ENCODE measurements around the gene NPR1. TPM values are rescaled to one million over a fixed set of nuclear protein-coding genes. Genes with fewer than 3 reads are reported as not detected.

Gene NPR1
- total RNA-seq, 1 experiment from 2014 or later, result 1.1 TPM

GRCh38 chr1:153649137-153649862 is 29.2 kb upstream of the NPR1 start:
- Histone ChIP-seq H3K4me1 (ENCODE audit: insufficient read depth, low read length, poor library complexity, severe bottlenecking) (no peaks in the 10 kb centered on the region), H3K27me3 (replicated peaks; ENCODE audit: insufficient read depth, low read depth, low read length, poor library complexity) (no peaks in the 10 kb centered on the region), H3K4me3 (ENCODE audit: low read depth, low read length, poor library complexity, severe bottlenecking) (no peak overlapping the region), H3K36me3 (ENCODE audit: insufficient read depth, low read length, poor library complexity, severe bottlenecking) (peaks cover 32% of the 10 kb centered on the region), H3K27ac (ENCODE audit: low read depth, low read length, poor library complexity, severe bottlenecking) (no peak overlapping the region), H3K9me3 (ENCODE audit: low read depth, low read length, poor library complexity, severe bottlenecking) (no peaks in the 10 kb centered on the region)
- POLR2A ChIA-PET (ENCODE audit: low non-redundant PET), result no interaction called here
- intact Hi-C loops (cut with micrococcal nuclease; ENCODE audit: unreplicated experiment), result no loop called here
- BruUV-seq (replicated peaks), result no TSS peak
- CTCF ChIA-PET, result no interaction called here
- no peak for TF ChIP-seq CTCF (conservative IDR thresholded peaks at IDR 0.05; ENCODE audit: low read depth, low read length)
- TF ChIP-seq EZH2 (IDR thresholded peaks at IDR 0.05; ENCODE audit: borderline replicate concordance, low read depth, low read length, poor library complexity, severe bottlenecking), result no peak
- no peak for DNase-seq (ENCODE audit: low spot score)

GRCh38 chr1:153649863-153650235 is 28.6 kb upstream of the NPR1 start:
- Histone ChIP-seq H3K9me3 (ENCODE audit: low read depth, low read length, poor library complexity, severe bottlenecking) (no peaks in the 10 kb centered on the region), H3K27me3 (replicated peaks; ENCODE audit: insufficient read depth, low read depth, low read length, poor library complexity) (no peaks in the 10 kb centered on the region), H3K4me1 (ENCODE audit: insufficient read depth, low read length, poor library complexity, severe bottlenecking) (no peaks in the 10 kb centered on the region), H3K4me3 (ENCODE audit: low read depth, low read length, poor library complexity, severe bottlenecking) (no peak overlapping the region), H3K27ac (ENCODE audit: low read depth, low read length, poor library complexity, severe bottlenecking) (no peak overlapping the region), H3K36me3 (ENCODE audit: insufficient read depth, low read length, poor library complexity, severe bottlenecking) (peaks cover 27% of the 10 kb centered on the region)
- BruUV-seq (replicated peaks), result no TSS peak
- POLR2A ChIA-PET (ENCODE audit: low non-redundant PET), result no interaction called here
- TF ChIP-seq CTCF (conservative IDR thresholded peaks at IDR 0.05; ENCODE audit: low read depth, low read length), result no peak
- TF ChIP-seq EZH2 (IDR thresholded peaks at IDR 0.05; ENCODE audit: borderline replicate concordance, low read depth, low read length, poor library complexity, severe bottlenecking), result no peak
- CTCF ChIA-PET, result no interaction called here
- intact Hi-C loops (cut with micrococcal nuclease; ENCODE audit: unreplicated experiment), result no loop called here
- DNase-seq (ENCODE audit: low spot score), result no peak

- CTCF ChIA-PET, result no interaction called here
- intact Hi-C loops (cut with micrococcal nuclease; ENCODE audit: unreplicated experiment), result no loop called here
- no peak overlapping the region for H3K27ac ChIP-seq (ENCODE audit: low read depth, low read length, poor library complexity, severe bottlenecking)
- TF ChIP-seq CTCF (conservative IDR thresholded peaks at IDR 0.05; ENCODE audit: low read depth, low read length), result no peak
- TF ChIP-seq EZH2 (IDR thresholded peaks at IDR 0.05; ENCODE audit: borderline replicate concordance, low read depth, low read length, poor library complexity, severe bottlenecking), result no peak
- no peaks in the 10 kb centered on the region for H3K27me3 ChIP-seq (replicated peaks; ENCODE audit: insufficient read depth, low read depth, low read length, poor library complexity)
- H3K4me3 ChIP-seq (ENCODE audit: low read depth, low read length, poor library complexity, severe bottlenecking), result no peak overlapping the region
- H3K36me3 ChIP-seq (ENCODE audit: insufficient read depth, low read length, poor library complexity, severe bottlenecking), result peaks cover 8% of the 10 kb centered on the region
- no peaks in the 10 kb centered on the region for H3K9me3 ChIP-seq (ENCODE audit: low read depth, low read length, poor library complexity, severe bottlenecking)
- POLR2A ChIA-PET (ENCODE audit: low non-redundant PET), result no interaction called here
- H3K4me1 ChIP-seq (ENCODE audit: insufficient read depth, low read length, poor library complexity, severe bottlenecking), result no peaks in the 10 kb centered on the region
- no peak for DNase-seq (ENCODE audit: low spot score)
- no TSS peak for BruUV-seq (replicated peaks)
Observed at GRCh38 chr1:153651771-153652170, 26.7 kb upstream of the NPR1 start.
